ENCODE data around the gene FBXW2.
A peak's percentile ranks its signal among the peaks of the same experiment; 100 is the strongest.
"Not testable (repeated sequence)": the region's sequence is repeated elsewhere in the genome, so short reads cannot be mapped to it uniquely, and the experiment has no call there.

The FBXW2 gene, protein sequence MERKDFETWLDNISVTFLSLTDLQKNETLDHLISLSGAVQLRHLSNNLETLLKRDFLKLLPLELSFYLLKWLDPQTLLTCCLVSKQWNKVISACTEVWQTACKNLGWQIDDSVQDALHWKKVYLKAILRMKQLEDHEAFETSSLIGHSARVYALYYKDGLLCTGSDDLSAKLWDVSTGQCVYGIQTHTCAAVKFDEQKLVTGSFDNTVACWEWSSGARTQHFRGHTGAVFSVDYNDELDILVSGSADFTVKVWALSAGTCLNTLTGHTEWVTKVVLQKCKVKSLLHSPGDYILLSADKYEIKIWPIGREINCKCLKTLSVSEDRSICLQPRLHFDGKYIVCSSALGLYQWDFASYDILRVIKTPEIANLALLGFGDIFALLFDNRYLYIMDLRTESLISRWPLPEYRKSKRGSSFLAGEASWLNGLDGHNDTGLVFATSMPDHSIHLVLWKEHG

GRCh38 chr9:120792898-120793765 lies at the start of gene FBXW2:
Gene FBXW2, minus strand, starts transcription at chr9:120793416. Its CDS starts 5,158 bp downstream, at chr9:120788258.
- peak; percentile 94 for DNase-seq

DNA sequence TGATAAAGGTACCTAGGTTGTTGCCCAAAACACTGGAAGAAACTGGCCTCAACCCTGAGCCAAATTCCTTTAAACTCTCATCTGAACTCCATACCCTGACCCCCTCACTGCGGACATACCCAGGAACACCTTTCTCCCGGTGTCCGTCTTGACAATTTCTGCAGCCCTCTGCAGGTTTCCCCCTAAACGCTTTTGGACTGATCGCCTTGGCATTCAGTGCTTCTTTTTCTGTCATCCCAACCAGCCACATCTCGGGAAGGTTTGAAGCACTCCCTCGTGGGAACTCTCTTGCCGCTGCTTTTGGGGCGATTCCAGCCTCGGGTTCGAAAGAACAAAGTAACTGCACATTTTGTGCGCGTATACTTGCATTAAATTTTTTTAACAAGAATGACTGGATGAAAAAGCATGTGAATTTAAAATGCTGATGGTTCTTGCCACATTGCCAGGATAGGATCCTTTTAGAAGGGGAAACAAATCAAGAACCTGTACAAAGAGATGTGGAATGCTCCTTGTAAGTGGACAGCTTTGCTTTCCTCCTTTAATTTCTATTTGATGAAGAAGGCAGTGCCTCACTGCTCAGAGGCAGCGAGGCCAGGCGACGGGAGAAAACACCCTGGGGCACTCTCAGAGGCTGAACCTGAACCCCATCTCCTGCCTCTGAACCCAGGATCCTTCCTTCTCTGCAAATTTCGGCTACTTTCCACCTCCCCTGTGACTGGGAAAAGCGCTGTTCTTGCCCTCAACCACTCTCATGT lies 48.9 kb upstream of the FBXW2 start:
- no peak for DNase-seq

DNA sequence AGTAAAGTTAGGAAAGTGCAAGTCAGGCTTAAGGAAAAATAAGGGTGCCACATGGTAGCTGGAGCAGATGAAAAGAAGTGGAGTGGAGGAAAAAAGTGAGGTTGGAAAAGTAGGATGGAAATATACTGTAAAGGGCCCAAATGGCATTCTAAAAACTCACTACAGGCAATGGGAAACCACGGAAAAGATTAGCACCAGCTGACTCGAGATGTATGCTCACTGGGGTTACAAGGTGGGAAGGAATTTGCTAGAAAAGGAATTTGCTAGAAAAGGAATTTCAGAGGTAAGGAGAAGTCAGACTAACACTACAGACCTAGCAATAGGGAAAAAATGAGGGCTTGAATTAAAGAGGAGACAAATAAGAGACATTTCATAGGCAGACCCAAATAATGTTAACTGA lies 45.9 kb upstream of the FBXW2 start:
- DNase-seq: no peak

DNA sequence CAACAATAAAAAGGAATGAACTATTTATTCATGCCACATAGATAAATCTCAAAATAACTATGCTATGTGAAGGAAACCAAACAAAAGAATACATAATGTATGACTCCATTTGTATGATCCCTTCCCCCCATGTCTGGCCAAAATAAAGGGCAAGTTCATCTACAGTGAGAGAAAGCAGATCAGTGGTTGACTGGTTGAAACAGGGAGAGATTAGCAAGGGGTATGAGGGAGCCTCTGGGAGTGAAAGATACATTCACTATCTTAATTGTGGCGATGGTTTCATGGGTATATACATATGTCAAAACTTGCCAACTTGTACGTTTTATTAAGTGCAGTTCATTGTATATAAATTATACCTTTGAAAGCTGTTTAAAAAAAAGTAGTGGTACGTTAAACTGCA lies 44.7 kb upstream of the FBXW2 start:
- DNase-seq: no peak

GRCh38 chr9:120833325-120833724 lies 40.1 kb upstream of the FBXW2 start:
- DNase-seq: no peak

- no peak for DNase-seq
Observed at GRCh38 chr9:120832807-120833206, 39.6 kb upstream of the FBXW2 start.

- no peak for DNase-seq
Observed at GRCh38 chr9:120830865-120831264, 37.6 kb upstream of the FBXW2 start.

DNA sequence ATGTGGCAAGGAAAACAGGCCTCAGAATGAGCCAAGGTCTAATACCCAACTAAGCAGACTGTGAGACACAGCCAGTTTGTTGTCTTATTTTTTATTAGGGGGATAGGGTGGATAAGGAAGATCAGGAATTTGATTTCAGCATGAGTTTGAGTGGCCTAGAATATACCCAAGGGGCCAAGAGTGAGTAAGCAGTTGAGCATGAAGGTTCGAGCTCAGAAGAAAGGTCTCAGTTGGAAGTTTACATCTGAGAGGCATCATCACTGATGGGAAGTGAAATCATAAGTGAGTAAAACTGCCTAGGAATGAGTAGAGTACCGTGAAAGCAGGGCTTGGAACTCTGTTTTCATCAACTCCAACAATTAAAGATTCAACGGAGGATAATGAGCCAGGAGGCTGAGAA lies 36.9 kb upstream of the FBXW2 start:
- DNase-seq: no peak

GRCh38 chr9:120829650-120830049 lies 36.4 kb upstream of the FBXW2 start:
- DNase-seq: no peak

DNA sequence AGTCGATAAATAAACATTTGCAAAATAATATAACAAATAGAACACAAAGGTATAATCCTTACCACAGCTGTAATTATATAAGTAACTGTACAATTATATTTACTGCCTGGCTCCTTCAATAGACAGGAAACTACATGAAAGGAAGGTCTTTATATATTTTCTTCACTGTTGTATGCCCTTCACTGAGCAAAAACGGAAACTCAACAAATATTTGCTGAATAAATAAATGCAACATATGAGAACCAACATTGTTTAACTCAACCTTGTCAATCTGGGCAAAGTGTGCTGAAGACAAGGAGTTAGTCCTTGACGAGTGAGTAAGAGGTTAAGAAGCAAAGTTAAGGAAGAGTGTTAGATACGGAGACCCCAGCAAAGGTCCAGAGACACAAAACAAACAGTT lies 26.9 kb upstream of the FBXW2 start:
- DNase-seq: no peak

DNA sequence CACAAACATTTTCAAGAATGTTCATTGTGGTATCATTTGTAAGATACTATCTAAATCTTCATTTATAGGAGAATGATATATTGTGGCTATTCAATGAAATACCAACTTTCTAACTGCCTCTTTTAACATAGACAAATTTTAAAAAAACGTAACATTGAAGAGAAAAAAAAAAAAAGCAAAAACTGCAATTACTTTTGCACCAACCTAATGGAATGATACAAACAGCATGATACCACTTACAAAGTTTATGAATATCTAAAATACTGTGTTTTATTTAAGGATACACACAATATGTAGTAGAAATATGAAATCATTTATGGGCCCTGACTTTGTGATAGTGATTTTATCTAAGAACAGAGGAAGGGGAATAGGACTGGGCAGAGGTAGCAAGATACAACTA lies 25.4 kb upstream of the FBXW2 start:
- DNase-seq: no peak

- DNase-seq: no peak
Observed at GRCh38 chr9:120815075-120815474, 21.9 kb upstream of the FBXW2 start.

DNA sequence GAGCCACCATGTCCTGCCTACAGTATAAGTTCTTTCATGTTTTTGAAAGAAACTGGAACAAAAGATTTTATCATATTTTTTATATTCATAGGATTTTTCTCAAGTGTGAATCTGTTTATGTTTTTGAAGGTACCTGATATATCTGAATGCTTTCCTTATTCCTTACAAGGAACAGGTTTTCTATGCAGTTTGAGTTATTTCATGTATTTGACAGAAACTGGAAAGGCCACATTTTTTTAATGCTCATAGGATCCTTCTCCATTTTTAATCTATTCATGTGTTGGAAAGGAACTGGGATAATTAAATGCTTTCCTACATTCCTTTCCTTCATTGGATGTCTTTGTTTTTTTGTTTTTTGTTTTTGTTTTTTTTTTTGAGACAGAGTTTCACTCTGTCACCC lies 15.7 kb upstream of the FBXW2 start:
- no peak for DNase-seq

- no peak for DNase-seq
Observed at GRCh38 chr9:120807607-120808379, 14.6 kb upstream of the FBXW2 start.

DNA sequence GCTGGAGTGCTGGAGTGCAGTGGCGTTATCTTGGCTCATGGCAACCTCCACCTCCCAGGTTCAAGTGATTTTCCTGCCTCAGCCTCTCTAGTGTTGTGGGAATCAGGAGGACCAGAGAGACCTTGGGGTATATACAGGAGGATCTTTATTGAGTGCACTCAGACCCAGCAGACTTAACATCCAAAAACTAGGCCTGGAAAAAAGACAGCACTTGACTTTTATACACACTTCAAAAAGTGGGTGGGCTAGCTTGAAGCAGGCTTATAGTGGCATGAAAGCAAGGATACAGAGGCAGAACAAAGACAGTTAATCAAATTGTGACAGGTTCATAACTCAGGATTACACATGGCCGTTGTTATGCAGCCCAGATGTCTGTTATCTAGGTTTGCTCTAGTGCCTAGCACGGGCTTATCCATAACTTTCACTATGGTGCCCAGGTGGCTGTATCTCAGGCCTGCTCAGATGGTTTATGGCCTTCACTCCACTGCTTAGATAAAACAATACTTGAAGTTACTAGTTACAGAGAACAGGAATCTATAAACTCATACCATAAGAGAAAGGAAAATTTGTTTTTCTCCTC lies 11.7 kb upstream of the FBXW2 start:
- DNase-seq: not testable (repeated sequence)

DNA sequence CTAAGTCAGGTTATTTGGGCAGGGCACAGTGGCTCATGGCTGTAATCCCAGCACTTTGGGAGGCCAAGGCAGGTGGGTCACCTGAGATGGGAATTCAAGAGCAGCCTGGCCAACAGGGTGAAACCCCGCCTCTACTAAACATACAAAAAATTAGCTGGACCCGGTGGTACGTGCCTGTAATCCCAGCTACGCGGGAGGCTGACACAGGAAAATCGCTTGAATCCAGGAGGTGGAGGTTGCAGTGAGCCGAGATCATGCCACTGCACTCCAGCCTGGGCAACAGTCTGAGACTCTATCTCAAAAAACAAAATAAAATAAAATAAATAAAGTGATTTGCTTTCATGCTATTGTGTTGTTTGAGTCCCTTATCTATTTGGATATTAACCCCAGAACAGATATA lies 8.2 kb upstream of the FBXW2 start:
- no peak for DNase-seq

GRCh38 chr9:120791161-120791560 lies 2.1 kb downstream of the FBXW2 start:
- DNase-seq: no peak

GRCh38 chr9:120787933-120788332 lies 5.3 kb downstream of the FBXW2 start:
- no peak for DNase-seq

DNA sequence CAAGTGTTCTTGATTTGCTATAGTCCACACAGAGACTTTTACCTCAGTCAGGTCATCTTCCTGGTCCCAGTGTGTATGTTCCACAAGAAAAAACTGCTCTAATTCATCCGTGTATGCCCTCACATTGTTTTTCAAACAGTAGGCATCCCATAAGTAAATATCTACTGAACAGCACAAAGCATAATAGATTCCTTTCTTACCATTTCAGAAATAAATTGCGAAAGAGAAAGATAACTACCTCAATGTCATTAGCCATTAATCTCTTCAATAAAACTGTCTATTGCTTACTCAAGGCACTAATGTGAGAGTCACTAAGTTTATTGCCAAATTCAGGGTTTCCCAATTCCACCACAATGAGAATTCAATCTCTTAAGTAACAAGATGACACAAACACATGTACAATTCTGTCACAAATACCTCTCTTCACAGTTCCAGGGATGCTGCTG lies 9.6 kb downstream of the FBXW2 start:
- DNase-seq: no peak

DNA sequence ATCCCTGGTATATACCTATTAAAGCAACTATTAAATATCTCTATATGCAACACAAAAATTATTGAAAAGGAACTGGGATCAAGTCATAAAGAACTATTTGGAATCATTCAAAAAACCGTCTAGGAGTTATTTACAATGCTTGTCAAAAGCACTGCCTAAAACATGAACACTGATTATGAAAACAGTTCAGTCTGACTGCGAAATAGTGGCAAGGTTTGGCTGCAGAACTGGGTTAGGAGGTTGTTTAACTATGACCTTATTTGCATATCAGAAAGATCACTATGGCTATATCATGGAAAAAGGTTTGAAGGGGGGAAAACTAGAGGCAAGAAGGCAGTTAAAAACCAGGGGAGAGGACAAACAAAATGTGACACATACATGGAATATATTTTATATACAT lies 12.0 kb downstream of the FBXW2 start:
- DNase-seq: no peak

DNA sequence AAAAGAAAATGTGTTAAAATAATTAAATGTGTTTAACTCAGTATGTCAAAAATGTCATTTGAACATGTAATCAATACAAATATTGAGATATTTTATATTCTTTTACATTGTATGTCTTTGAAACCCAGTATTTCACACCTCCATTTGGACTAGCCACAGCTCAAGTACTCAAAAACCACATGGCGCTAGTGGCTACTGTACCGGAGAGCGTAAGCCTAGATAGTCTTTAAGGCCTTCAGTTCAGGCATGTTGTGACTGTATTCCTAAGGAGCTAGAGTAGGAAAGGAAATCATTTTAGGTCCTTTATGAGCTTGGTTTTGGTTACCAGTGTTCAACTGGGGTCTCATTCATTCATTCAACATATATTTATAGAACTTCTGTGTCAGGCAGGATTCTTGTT lies 12.8 kb downstream of the FBXW2 start:
- DNase-seq: no peak

DNA sequence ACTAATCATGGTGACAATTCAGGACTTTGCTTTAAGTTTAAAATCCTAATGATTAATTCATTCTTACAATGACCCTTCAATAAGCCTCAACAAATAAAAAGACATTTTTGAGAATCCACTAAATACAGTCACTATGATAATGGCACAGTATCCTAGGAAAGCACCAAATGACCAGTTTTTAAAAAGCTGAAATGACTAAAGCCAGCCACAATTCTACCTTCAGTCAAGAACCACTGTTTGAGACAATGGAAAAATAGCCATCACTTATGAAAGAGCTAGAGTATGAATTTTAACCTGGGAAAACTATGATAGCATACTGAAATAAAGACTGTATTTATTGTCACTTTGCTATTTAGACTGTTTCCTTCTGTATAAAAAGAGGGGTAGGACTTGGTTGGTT lies 14.0 kb downstream of the FBXW2 start:
- DNase-seq: no peak

Measured in activated CD4-positive, alpha-beta T cell treated with anti-CD3 and anti-CD28 coated beads, Interleukin-10, Interleukin-2, amounts not matched to agents 100 ng/mL and 50 ng/mL, durations not matched to agents 16 hours and 8 hours (primary cell).